ELF-1 (cell line): Measurements from ENCODE around the gene CATSPER3.
A peak's percentile ranks its signal among the peaks of the same experiment; 100 is the strongest.

Experiments
- DNase-seq: peaks from one replicate; pipeline ENCODE4 v3.0.0-alpha.2; 2016; ENCODE audit warnings: low read depth, low spot score

Gene CATSPER3

DNA sequence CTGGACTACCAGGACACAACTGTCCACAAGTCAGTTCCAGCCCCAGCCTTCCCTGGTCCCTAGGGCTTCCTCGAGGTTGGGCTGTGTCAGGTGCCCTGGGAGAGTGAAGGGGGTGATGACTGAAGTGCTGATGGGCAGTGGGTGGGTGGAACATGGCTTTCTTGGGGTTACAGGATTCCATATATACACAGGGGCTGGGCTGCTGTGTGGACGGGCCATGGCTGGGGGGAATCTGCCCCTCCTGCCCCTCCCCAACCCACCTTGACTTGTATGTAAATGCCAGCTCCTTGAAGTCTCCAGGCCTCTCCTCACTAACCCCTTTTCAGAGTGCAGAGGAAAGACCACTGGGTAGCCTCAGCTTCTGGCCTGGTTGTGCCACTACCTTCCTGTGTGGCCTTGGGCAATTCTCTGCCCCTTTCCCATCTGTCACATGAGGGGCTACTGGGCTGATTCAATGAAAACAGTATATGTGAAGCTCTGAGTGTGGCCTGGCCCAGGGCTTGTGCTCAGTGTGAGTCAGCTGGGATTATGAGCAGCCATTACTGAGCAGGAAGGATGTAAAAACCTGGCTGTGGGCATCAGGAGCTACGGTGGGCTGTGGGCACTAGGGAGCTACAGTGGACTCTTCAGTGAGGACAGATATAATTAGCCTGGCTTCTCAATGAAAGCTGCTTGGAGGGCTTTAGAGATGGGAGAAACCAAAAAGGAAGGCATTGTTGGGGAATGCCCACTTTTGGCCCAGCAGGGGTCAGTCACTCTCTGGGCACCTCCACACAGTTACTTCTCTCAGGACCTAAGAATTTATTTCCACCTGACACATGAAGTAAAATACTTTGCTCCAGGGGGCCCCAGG is 43.0 kb downstream of the CATSPER3 start:
- DNase-seq: no peak

DNA sequence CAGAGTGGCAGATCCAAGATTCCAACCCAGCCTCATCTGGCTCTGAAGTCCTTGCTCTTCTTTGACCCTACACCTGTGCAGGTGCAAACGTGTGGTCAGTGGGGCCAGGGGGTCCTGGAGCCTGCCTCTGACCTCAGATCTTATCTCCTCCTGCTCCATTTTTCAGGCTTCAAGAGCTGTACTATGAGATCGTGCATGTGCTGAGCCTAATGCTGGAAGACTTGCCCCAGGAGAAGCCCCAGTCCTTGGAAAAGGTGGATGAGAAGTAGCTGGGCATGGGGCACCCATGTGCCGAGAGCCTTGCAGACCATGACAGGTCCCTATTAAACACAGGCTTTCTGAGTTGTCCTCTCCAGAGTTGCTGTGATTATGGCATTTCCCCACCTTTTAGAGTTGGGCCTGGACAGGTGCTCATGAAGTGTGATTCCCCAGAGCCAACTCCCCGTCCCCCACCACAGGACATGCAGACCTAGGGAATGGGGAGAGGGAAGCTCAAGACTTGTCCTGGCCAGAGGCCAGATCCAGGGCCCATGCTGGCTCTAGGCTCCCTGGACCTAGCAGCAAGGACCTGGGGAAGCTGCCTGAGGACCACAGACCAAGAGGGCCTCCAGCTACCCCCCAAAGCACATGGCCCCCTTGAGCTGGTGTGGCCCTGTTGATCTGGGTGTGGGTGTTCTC is 43.8 kb downstream of the CATSPER3 start:
- no peak for DNase-seq

DNA sequence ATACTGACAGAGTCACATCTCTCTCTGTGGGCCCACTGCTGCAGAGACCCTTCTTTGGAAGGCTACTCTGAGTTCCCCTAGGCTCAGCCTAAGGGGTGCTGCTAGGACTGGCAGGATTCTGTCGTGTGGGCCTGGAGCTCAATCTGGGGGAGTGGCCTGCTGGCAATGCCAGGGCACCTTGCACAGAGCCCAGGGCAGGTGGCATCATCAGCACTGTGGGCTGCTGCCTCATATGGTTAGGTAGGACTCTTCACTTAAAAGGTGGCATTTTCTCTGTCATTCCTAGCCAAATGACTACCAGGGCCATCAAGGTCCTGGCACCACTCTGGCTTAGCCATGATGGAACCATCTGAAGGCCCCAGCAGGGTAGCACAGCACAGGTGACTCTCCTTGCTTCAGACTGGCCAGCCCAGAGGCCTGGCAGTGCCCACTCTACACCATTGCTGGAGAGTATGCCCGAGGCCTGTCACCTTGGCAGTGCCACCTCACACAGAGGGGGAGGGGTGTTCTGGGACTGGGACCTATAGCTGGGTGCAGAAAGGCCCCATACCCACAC is 44.4 kb downstream of the CATSPER3 start:
- no peak for DNase-seq

DNA sequence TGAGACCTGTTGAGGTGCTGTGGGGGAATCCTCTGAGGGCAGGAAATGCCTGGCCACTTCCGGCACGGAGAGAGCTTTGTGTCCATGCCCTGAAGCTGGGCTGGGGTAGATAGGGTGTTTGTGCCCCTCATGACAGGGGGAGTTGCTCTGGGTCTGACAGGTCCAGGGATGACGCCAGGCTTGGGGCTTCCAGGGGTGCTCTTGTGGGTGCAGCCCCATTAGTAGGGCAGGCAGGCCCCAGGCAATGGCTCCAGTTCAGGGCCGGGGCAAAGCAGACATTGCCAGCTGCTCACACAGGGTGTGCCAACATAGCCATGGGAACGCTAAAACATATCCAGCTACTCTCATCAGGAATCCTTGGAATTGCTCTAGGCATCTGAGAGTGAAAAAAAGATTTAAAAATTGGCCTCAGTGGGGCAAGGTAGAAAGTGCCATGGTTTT is 45.3 kb downstream of the CATSPER3 start:
- DNase-seq: no peak

DNA sequence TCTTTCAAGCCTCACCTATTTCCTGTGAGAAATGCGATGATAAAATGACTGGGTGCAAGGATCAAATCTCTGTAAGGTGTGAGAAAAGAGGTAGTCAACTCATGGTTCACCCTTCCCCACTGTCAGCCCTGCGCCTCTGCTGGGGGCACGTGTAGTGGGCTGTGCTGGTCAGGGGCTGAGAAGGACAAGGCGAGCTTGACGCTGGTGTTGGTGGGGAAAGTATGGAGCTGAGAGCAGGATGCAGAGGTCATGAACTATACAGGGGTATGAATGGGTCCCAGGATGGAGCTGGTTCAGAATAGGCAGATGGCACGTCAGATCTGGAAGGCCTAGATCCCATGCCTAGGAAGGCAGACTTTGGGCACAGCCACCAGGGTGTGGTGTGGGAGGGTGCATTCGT is 45.7 kb downstream of the CATSPER3 start:
- no peak for DNase-seq

DNA sequence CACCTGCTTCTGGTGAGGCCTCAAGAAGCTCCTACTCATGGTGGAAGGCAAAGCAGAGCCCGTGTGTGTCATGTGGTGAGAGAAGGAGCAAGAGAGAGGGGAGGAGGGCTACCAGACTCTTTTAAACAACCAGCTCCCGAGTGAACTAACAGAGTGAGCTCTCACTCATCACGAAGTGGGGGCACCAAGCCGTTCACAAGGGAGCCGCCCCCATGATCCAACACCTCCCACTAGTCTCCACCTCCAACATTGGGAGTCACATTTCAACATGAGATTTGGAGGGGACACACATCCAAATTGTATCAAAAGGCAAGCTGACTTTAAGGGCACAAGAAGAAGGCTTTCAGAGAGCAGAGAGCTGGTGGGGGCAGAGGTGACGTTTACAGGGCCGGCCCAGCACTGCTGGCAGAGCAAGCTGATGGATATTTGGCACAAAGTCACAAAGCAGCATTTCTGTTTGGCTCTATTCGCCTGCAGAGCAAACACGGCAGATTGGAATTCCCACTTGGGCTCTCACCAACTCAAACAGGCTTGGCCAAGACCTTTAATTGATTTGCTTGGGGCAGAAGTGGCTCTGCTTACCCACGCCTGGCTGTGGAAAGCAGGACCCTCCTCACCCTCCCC is 46.4 kb downstream of the CATSPER3 start:
- DNase-seq: peak; percentile 37

DNA sequence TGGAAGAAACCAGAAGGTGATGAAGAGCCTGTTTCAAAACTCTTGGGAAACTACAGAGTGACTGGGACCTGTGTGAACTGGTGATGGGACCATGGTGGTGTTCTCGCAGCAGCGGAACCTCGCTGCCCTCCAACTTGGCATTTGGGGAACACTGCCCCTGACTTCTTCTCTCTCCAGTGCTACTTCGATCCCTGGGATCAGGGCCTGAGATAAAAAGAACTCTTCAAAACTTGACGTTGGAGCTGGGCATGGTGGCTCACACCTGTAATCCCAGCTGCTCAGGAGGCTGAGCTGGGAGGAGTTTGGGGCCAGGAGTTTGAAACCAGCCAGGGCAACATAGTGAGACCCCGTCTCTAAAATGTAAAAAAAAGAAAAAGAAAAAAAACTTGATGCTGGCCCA is 48.2 kb downstream of the CATSPER3 start:
- DNase-seq: no peak

DNA sequence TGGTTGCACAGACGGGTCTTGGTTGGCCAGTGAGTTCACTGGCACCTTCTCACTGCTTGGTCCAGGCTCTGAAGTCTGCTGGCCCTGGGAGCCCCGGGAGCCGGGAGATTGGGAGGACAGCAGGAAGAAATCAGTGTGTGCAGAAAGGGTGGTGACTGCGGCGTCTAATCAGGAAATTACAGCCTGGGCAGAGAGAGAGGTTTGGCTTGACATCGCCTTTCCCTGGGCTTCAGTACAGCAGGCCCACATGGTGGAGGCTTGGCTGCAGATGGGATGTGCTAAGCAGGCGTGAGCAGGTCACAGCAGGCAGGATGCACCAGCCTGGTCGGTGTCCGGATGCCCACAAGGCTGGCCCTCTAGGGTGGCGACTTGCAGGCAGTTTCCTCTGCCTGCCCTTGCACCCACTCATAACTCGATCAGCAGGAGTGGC is 49.2 kb downstream of the CATSPER3 start:
- DNase-seq: no peak

DNA sequence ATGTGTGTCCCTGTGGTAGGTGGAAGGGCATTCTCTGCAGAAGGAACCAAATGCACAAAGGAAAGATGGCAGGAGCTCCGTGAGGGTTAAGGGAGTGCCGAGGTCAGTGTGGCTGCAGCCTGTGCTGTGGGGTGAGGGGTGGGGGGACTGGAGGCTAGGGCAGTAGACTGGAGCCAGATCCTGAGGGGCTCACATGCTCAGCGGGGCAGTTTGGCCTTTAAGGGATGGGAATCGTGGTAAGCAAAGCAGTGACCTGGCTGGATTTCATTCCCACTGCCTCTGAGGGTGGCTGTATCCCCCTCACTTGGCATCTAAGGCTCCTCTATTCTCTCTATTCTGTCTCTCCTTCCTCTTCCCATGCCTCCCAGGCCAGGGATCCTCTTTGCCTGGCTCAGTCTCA is 50.8 kb downstream of the CATSPER3 start:
- DNase-seq: no peak

DNA sequence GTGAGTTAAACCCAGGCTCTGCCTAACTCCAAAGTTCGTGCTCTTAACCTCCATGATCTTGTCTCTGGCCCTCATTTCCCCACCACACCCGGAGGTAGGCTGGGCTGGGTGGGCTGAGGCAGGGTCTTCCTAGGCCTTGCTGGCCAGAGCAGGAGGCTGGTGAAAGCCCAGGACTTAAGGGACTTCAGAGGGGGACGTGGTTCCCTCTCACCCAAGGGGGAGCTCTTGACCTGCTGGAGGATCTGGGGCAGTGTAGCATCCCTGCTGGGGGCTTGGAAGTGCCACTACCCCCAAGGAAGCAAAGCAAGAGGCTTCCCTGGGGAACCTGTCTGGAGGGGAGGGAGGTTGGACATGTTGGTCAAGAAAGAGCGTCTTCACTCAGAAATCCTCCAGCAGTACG is 51.6 kb downstream of the CATSPER3 start:
- no peak for DNase-seq

DNA sequence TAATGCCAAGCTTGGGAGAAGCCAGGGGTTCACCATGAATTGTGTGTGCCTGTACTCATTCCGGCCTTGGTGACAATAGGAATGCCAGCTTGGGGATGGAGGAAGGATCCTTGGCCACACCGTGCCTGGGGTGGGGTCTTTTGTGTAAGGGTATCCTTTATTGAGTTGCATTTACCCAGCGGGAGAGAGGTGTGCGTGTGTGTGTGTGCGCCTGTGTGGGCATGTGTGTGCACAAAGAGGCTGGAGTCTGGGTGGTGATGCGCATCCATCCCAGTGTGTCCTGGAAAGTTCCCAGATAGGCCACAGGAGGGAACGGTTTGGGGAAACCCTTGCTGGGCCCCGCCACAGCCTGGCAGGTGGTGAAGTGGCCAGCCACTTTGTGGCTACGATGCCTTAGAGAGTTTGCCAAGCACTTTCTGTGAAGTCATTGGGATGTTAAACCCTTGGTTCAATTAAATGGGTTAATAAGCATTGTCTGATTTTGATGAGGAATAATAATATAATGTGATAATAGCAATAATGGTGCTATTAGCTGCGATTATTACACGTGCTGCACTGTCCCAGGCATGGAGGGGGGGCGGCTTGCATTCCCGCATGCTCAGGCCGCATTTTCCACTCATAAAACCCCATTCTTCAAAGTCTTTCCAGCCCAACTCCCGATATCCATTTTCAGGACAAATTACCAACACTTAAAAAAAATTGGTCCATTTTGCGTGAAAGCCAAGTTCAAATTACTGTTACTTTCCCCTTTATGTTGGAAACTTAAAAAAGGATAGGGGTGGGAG is 52.6 kb downstream of the CATSPER3 start:
- no peak for DNase-seq

DNA sequence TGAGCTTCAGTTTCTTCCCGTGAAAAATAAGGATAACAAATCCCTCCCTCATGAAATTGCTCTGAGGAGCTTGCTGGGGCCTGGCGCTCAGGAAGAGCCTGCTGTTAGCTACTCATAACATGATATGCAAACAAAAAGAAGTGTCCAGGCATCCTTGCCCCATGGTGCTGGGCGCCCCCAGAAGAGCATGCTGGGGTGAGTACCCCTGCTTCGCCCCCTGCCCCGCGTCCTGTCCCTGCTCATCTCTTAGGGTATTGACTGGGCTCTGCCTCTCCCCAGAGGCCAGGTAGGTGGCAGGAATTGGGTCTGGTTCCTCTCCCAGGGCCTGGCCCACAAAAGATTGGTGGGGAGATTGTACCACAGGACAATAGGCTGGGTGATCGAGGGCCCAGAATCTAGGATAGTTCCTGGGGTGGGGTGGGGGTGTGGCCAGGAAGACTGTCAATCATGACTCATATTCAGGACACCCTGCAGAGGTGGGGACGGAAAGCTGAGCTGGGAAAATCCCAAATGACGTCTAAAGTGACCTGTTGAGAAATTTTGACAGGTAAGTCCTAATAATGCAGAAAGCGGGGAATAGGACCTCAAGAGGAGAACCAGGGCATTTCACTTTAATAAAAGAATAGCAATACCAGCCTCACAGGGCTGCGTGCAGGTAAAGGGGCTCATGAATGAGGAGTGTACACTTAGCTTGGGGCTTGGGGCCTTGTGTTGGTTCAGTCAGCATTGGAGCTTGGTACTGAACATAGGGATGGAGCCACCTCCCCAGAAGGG is 57.4 kb downstream of the CATSPER3 start:
- DNase-seq: peak; percentile 11

DNA sequence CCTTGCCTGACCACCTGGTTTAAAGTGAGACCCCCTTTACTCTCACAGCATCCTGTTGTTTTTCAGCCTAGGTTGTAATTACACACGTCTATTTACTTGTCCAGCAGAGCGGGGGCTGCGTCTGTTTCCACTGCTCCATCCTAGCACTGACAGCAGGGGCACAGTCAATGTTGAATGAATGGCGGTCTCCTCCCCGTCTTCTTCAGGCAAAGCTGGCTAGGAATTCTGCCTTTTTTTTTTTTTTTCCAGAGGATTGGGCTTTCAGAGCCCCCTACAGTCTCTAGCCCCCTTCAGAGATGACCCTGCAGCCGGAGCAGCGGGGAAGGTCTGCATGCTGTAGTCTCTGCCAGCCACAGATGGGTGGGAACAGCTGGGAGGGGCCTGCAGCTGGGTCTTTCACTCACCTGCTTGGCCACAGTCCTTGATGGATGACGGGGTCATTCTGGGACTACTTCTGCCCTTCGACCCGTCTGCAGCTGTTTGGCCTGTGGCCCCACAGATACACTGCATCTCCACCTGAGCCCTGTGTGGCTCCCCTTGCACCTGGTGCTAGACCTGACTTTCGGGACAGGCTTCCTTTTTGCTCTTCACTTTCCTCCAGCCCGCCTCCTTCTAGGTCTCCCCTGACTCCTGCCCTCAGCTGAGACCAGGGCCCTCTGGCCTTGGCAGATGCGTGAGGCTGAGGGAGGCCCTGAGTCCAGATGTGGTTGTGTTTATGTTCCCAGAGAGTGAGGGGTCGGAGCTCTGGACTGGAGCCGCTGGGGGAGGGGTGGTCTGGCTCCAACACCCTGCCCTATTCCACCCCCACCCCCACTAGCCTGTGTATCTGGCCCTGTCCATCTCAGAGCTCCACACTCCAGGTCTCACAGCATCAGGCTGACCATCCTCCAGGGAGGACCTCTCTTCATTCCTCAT is 58.3 kb downstream of the CATSPER3 start:
- DNase-seq: peak; percentile 51

DNA sequence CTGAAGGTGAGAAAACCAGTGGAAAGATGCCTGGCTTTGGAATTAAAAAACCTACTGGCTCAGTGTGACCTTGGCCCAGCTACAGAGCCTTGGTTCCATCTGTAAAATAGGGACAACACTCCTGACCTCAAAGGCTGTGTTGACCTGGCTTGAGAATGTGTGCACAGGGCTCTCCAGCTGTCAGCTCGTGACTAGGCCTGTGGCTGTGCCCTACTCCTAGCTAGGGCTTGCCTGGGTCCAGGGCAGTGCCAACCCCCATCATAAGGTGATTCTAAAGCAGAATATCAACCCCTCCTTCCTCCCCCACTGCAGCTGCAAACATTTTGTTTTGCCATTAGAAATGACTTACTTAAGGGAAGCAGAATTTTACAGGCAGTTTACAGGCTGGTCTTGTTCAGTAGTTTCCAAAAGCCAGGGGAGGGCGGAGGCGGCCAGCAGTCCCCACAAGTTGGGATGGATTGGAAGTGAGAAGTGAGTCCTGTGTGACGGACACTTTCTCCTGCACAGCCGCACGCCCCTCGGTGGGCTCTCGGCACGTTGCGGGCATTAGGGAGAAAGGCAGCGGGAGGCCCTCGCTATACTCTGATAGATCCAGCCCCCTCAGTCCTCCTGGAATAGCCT is 59.0 kb downstream of the CATSPER3 start:
- peak; percentile 31 for DNase-seq

DNA sequence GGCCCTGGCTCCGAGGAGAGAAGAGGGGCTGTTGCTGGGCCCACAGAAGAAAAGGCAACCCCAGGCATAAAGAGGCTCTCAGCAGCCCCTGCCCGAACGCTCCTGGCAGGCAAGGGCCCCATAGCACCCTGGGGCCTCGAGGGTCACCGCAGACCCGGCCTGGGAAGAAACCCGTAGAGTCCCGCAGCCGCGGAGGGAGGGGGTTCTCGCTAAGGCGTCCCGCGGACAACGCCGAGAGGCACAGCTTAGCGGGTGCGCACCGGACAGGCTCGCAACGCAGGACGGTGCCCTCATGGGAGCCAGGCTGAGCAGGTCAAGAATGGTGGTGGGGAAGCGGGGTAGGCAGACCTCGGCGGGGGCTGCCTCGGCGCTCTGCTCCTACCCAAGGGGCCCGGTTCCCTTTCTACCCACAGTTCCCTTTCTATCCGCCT is 59.6 kb downstream of the CATSPER3 start:
- DNase-seq: peak; percentile 41

DNA sequence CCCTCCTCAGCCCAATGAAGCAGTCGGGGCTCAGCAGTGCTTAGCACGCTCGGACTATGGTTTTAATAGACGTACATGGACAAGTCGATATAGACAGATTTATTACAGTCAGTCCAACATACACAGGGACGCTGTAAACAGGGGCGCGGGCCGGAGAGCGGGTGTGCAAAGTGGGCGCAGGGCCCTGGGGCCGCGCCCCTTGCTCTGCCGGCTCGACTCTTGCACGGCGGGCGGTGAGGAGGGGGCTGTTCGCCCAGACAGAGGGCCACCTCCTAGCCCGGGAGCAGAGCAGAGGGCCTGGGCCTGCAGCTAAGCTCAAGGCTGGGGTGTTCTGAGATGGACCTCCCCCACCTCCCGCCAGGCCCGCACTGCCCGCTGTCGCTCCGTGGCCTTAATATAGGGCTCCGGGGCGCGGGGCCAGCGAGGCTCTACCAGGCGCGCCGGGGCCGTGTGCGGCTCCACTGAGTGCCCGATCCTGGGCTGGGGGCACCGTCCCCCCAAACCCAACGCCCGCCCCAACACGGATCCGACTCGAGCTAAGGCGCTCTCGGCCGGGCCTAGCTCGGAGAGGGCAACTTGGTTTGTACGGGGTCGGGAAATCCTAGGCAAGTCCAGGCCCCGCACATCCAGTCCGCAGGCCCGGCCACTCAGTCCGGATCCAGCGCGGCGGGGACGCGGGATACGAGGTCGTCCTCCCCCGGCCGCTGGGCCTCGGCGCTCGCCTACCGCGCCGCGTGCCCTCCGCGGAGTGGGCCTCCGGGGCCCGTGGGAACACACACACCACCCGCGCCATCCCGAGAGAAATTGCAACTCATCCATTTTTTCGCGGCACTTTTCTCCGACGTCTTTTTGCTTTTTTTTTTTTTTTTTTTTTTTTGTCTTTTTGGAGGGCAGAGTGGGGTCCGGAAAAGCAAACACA is 60.2 kb downstream of the CATSPER3 start:
- peak; percentile 38 for DNase-seq

DNA sequence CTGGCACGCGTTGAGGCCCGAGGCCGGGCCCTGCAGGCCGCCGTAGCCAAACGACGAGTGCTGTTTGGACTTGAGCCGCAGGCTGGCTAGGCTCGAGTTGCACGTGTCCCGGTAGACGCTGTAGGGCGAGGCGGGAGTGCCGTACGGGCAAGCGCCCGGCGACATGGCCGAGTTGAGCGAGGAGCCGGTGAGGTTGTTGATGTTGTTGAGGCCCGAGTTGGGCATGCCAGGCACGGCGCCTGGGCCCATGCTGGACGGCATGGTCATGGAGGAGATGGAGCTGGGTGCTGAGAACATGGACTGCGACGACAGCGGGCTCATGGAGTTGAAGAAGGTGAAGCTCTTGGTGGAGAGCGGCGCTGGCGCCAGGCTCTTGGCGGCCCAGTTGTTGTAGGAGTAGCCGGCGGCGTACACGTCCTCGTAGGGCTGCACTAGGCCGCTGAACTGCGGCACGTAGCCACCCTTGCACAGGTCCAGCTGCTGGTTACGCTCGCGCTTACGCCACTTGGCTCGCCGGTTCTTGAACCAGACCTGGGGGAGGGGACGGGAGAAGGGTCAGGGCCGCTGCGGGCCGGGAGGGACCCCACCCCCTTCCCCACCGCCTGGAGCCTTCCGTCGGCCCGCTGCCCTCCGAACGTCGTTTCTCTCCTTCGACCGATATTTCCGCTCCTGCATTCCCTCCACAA is 61.2 kb downstream of the CATSPER3 start:
- DNase-seq: peak; percentile 86
